Stimulated activated CD8-positive, alpha-beta memory T cell treated with anti-CD3 and anti-CD28 coated beads, Interleukin-4, amount 100 ng/mL, for 24 hours (primary cell): ENCODE data around the gene LRRC70.

Experiments used
- DNase-seq: peaks from one replicate; pipeline ENCODE4 v3.0.0-alpha.2; 2020; ENCODE audit warnings: low read depth

The LRRC70 gene

DNA sequence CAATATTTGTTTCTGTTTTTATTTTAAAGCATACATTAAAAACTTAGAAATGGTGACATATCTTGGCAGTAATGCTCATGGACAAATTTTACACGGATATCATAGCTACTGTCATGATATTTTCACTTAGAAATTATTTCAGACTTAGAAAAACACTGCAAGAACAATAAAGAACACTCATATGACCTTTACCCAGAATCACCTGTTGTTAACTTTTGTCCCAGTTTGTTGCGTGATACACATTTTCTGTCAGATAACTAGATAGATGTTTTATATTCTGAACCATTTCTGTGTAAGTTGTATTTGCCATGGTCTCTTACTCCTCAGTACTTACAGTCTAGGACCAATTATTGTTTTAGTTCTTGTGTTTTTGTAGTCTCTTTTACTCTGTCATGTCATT is 3.6 kb upstream of the LRRC70 start:
- DNase-seq = no peak

DNA sequence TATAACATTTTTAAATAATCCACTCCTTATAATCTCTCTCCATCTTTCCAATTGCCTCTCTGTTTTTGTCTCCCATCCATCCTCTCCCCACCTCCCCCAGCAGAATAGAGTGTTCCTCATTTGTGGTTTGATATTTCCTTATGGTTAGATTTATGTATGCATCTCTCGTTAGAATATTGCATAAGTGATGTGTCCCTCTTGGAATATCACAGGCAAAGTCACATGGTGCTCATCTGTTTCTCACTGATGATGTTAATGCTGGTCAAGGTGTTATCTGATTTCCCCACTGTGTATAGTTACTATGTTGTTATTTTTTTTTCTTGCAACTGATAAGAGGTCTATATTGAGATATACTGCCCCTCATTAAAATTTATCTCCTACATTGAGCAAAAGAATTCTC is 3.1 kb upstream of the LRRC70 start:
- DNase-seq = no peak

DNA sequence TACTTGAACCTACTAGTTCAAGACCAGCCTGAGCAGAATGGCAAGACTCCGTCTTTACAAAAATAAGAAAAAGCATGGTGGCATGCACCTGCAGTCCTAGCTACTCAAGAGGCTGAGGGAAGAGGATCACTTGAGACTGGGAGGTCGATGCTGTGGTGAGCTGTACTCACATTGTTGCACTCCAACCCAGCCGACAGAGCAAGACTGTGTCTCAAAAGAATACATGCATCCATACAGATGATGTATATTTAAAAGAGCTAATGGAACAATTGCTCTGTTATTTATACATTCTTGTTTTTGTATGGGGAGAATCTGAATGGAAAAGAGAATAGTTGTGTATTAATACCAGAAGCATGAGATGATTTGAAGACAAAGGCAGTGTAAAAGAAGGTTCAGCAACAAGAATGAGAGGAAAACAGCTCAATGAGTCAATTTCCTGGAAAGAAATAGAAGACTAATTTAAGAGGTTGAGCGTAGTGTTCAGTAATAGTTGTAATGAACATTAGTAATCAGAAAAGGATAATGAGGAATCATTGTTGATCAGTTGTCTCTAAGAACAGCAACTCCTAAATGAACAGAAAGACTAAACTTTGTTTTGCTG is 1.9 kb upstream of the LRRC70 start:
- DNase-seq = no peak

DNA sequence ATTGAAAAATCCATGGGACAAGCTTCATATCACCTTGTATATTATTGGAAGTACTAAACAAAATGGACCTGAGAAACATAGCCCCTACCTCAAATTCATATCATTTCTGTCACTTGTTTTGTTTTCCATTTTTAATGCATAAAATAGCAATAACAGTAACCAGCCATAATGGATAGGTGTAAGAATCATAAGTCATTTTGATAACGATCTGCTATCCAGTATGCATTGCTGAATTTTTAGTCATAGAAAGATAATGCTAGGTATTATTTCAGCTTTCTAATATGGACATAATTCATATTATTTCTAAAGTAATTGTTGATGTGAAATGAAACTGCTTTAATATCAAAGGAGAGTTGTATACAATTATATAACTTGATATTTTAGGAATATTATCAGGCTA is 1.1 kb upstream of the LRRC70 start:
- DNase-seq = no peak

DNA sequence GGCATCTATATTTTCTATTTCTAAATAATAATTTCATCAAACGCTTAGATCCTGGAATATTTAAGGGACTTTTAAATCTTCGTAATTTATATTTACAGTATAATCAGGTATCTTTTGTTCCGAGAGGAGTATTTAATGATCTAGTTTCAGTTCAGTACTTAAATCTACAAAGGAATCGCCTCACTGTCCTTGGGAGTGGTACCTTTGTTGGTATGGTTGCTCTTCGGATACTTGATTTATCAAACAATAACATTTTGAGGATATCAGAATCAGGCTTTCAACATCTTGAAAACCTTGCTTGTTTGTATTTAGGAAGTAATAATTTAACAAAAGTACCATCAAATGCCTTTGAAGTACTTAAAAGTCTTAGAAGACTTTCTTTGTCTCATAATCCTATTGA is 1.1 kb downstream of the LRRC70 start:
- DNase-seq = no peak

DNA sequence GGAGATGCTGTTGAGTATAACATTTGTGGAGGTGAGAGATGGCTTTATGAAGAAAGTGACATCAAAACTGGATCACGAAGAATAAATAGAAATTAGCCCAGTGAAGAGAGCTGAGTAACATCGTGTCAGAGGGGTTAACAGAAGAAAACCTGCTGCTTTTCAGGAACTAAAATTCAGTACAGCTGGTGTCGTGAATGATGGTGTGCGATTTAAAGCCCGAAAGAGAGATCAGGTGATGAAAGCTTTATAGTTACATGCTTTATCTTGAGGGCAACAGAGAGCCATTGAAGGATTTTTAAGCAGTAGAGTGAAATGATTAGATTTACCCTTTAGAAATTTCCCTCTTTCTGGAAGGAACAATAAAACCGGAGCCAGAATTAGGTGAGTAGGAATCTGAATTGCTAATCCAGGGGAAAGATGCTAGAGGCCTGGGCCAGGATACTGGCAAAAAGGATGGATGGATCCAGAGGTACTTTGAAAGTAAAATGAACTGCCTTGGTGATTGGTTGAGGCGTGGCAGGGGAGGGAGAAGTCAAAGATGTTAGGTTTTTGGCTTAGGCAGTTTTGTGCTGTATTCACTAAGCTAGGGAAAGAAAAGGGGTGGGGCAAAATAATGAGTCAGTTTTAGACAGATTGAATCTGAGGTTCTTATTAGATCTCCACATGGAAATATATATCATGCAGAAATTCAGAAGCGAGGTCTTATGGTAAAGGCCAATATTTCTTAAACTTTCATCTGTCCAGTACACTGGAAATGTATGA is 3.4 kb downstream of the LRRC70 start:
- no peak for DNase-seq

DNA sequence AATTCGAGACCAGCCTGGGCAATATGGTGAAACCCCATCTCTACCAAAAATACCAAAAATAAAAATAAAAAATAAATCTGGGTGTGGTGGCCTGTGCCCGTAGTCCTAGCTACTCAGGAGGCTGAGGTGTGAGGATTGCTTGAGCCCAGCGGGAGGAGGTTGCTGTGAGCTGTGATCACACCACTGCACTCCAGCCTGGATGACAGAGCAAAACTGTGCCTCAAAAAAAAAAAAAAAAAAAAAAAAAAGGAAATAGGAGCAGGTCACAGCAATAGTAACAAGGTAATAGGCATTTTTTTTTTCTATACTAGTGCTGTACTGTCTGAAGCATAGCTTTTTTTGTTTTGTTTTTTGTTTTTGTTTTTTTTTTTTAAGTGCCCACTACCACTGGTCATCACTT is 5.8 kb downstream of the LRRC70 start:
- no peak for DNase-seq

DNA sequence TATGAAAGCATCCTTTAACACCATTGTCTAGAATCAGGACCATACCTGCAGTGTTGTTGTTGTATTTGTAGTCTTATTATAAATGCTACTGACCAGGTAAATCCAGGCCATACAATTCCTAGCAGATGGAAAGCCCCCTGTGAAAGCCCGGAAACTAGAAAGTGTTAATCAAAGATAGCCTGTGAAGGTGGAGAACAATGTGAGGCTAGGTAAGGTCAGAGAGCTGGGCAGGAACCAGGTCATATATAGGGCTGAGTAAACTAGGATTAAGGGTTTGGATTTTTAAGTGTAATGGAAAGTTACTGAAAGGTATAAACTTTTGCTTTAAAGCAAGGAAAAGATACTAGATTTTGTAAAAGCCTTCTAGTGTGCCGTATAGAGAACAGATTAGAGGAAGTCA is 6.7 kb downstream of the LRRC70 start:
- DNase-seq = no peak

DNA sequence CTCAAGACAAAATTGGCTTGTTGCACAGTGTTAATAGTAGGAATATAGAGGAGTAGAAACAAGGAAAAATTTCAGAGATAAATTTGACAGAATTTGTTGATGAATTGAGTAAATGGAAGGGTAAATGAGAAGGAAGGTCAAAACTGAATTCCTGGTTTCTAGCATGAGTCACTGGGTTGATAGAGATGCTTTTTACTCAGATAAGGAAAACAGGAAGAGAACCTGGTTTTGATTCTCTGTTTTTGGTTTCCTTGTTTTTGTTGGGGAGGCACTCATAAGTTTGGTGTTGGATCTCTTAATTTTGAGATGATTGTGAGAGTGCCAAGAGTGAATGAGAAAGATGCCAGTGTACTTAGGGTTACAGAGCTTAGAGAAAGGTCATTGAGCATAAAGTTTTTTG is 7.1 kb downstream of the LRRC70 start:
- no peak for DNase-seq

DNA sequence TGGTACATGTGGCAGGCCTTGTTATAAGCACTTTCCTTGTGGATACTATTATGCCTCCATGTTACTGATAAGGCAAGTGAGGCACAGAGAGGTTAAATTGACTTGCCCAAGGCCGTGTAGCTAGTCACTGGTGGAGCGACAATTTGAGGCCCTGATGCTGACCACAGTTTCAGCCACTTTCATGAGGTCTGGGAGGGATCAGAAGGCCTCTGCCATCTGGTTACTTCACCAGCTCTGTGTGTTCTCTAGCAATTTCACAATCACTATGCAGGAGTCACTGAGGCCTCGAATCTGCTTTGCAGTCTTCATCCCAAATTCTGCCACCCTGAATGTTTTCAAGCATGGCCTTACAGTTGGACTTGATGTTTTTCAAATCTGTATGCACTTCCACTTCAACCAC is 9.1 kb downstream of the LRRC70 start:
- DNase-seq = no peak

DNA sequence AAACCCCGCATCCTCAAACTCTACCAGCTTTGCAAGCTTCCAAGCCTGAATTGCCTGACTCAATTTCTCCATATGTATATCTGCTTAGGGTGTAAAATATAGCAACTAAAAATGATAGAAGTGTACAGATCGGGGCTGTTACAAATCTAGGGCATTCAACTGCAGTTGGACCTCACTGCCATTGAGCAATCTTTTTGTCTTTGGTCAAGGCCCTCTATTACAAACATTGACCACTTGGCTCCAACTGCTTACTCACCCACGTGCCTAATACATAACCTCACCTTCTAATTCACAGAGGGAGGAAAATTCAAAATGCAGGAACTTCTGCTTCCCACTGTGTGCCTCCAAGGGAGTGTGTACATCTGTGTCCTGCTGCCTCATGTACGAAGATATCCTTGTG is 10.0 kb downstream of the LRRC70 start:
- DNase-seq = no peak

DNA sequence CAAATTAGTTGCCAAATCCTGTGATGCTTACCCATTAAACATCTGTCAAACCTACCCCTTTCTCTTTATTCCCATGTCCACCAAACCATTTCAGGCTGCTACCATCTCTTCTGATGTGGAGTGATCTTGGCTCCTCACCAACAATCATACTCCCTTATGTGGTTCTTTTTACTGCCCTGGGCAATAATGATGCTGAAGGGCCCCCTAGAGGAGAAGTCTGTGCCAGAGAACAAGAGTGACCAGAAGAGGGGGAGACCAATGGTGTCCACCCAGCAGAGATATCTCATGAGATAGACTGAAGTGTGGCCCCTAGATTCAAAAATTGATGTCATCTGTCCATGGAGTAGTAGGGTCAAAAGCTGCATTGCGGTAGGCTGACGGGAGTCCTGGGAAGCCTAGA is 10.9 kb downstream of the LRRC70 start:
- no peak for DNase-seq

DNA sequence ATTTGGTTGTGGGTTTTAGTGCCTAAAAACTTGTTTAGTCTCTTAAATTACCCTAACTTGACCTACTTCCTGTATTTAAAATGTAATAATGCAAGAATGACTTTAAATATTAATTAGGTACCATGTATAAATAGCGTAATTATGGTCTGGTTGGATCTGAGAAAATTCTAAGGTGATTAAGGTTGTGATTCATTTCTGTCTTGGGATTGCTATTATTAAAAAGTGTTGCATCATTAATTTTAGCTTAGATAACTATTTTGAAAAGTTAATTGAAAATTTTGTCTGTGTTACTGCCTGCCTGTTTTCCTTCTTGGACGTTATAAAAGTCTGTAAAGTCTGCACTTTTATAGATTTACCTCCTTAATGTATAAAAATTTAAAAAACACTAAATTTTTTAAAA is 11.8 kb downstream of the LRRC70 start:
- no peak for DNase-seq

DNA sequence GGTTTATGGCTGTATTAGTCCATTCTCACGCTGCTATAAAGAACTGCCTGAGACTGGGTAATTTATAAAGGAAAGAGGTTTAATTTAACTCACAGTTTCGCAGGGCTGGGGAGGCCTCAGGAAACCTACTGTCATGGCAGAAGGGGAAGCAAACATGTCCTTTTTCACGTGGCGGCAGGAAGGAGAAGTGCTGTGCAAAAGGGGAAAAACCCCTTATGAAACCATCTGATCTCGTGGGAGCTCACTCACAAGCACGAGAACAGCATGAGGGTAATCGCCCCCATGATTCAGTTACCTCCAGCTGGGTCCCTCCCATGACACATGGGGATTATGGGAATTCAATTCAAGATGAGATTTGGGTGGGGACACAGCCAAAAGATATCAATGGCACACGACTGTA is 13.9 kb downstream of the LRRC70 start:
- no peak for DNase-seq

DNA sequence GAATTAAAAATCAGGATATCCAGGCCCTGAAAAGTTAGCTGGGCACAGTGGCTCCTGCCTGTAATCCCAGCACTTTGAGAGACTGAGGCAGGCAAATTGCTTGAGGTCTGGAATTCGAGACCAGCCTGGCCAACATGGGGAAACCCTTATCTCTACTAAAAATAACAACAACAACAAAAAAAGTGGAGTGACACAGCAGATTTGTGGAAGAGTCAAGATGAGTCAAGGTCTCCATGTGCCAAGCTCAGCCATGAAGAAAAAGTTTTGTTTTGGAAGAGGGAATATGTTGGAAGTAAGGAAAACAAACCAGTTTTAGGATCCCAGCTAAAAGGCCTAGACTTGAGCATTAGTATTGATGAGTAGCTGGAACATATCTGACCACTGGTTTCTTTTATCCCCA is 14.7 kb downstream of the LRRC70 start:
- no peak for DNase-seq

DNA sequence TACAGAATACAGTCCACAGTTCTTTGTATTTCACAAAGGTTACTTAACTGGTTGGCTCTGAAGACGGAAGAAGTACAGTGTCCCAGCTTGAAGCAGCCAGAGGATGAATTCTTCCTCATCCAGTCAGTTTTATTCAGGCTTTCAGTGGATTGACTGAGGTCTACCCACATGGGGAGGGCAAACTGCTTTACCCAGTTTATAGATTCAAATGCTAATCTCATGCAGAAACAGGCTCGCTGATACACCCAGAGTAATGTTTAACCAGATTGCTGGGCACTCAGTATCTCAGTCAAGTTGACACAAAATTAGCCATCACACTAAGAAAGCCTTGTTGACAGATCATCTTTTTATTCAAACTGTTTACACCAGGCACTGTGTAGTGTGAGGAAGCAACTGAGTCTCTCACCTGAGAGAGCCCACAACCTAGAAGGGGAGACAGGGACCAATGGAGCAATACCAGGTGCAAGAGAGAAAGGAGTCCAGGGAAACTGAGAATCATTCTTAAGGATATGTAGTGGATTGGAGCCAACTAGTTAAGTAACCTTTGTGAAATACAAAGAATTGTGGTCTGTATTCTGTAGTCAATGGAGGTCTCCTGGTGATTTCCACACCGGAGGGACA is 15.9 kb downstream of the LRRC70 start:
- no peak for DNase-seq

DNA sequence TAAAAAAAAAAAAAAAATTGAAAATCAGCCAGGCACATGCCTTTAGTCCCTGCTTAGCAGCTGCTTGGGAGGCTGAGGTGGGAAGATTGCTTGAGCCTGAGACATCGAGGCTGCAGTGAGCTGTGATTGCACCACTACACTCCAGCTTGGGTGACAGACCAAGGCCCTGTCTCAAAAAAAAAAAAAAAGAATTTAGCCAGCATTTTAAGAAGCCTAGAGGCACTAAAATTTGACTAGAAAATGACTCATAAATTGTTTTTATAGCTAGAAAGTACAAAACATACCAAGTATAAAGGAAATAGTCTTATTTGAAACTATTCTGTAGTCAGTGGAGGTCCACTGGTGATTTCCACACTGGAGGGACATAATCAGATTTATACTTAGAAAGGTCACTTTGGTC is 17.5 kb downstream of the LRRC70 start:
- DNase-seq = no peak

DNA sequence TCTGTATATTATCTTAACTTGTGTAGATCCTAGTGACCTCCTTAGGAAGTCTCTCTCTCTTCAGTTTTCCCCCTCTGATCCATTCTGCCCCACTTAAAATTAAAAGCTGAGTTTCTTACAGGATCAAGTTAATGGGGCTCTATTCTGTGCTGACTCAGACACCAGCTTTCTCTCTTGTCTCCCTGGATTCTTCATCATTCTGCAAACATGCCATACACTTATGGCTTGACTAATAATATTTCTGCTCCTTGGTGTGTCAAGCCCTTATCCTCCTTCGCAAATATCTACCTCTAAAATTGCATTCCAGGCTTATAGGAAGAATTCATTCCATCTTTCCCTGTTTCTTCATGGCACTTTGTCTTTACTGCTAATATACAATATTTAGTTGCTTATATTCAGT is 18.1 kb downstream of the LRRC70 start:
- DNase-seq = no peak

DNA sequence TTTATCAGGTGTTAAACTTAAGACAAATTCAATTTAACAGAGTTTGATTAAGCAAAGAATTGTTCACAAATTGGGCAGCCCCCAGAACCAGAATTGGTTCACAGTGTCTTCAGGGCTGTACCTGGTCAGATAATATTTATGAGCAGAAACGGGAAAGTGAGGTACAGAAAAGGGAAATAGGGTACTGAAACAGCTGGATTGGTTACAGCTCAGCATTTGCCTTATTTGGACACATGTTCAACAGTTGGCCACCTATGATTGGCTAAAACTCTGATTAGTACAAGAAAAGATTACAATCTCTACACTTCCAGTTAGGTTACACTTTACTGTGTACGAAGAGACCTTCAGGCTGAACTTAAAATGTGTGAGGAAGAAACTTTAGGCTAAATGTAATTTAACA is 18.7 kb downstream of the LRRC70 start:
- DNase-seq = no peak

DNA sequence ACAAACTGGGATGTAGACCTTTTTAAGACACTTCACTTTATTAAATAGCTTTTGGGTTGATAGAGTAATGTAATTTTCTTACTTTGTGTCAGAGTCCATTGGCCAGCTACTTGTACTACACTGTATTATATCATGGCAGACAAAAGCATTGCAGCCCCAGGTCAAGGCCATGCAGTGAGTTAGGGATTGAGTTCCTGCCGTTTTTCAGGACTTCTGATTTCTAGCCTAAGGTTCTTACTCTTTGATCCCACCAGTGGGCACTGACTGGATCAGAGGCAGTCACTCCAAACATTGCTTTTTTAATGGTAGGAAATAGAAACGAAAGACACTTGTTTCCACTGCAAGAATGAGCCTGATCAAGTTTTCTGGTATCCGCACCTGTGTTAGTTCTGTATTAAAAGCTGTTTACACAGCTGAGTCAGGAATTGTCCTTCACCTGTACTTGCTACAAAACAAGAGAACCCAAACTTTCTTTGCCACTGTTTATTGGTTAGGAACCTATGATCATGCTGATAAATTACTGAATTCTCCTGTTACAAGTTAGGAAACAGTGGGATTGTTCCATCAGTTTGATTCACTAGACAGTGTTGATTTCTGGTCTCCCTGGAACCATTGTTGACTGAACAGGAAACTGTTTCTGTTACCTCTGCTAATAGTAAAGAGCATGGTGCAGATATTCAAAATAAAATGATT is 22.1 kb downstream of the LRRC70 start:
- DNase-seq = no peak

DNA sequence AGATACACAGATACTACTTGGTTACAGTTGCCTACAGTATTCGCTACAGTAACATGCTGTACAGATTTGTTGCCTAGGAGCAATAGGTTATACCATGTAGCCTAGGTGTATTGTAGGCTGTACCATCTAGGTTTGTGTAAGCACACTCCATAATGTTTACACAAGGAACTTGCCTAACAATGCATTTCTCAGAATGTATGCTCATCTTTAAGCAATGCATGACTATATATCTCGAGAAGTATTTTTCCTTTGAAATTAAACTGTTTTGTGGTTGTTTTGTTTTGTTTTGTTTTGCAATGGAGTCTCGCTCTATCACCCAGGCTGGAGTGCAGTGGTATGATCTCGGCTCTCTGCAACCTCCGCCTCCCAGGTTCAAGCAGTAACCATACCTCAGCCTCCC is 25.3 kb downstream of the LRRC70 start:
- DNase-seq = no peak

DNA sequence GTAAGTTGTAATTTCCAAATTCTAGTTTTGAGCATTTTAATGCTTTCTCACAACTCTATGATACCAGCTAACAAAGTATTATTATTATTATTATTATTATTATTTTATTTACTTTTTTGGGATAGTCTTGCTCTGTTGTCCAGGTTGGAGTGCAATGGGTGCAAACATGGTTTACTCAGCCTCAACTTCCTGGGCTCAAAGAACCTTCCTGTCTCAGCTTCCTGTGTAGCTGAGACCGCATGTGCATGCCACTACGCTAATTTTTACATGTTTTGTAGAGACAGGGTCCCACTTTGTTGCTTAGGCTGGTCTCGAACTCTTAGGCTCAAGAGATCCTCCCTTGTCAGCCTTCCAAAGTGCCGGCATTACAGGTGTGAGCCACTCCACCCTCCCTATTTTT is 27.0 kb downstream of the LRRC70 start:
- no peak for DNase-seq

DNA sequence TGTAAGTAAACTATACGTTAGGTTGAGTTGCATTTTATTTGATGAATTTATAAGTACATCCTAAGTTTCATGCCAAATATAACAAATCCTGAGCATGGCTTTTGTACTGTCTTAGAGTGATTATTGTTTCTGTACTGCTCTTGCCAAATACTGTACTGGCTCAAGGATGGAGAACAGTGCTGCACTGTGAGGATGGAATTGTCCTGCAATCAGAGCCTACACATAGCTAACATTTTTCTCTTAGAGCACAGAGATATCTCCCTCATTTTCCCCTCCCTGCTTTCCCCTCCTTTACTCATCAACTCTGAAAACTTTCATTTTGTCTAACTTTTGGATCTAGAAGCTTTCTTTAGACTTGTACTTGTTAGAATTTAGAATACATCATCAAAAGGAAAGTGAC is 28.3 kb downstream of the LRRC70 start:
- no peak for DNase-seq
